Small intestine (tissue), 7 donors: ENCODE results near the gene ADAMTS3. TPM values are rescaled to one million over a fixed set of nuclear protein-coding genes. Genes with fewer than 3 reads are reported as not detected.
A peak's percentile ranks its signal among the peaks of the same experiment; 100 is the strongest.

ENCODE experiments used
- DNase-seq, 2 donors: peaks; one replicate each; pipeline versions ENCODE4 v3.0.0 to v3.0.0-alpha.2; 2013
- FAIRE-seq: peaks from 2 replicates; lab custom pipeline; 2012; peaks lifted over from hg19 to GRCh38; lab: Jason Lieb, UNC
- H3K27ac ChIP-seq, 3 donors: one replicate each; pipeline ENCODE4 v1.5.1; 2013; ENCODE audit warnings: low read length in 2 of 3, mild to moderate bottlenecking in 2 of 3, control low read depth in 1 of 3, inconsistent platforms in 1 of 3, low read depth in 1 of 3, moderate library complexity in 1 of 3
- H3K27me3 ChIP-seq, 3 donors: one replicate each; pipeline ENCODE4 v1.6.1; 2013; ENCODE audit warnings: low read length in 3 of 3, inconsistent platforms in 1 of 3; ENCODE audit not compliant: control insufficient read depth in 3 of 3, insufficient read depth in 3 of 3
- H3K36me3 ChIP-seq, 3 donors: one replicate each; pipeline ENCODE4 v1.6.1; 2013; ENCODE audit warnings: low read length in 3 of 3, inconsistent platforms in 1 of 3, low read depth in 1 of 3, mild to moderate bottlenecking in 1 of 3, moderate library complexity in 1 of 3; ENCODE audit not compliant: control insufficient read depth in 3 of 3, insufficient read depth in 2 of 3
- H3K4me1 ChIP-seq, 3 donors: one replicate each; pipeline ENCODE4 v1.6.1; 2013; ENCODE audit warnings: low read length in 2 of 3, inconsistent platforms in 1 of 3, low read depth in 1 of 3, mild to moderate bottlenecking in 1 of 3, moderate library complexity in 1 of 3; ENCODE audit not compliant: control insufficient read depth in 3 of 3, insufficient read depth in 2 of 3
- H3K4me3 ChIP-seq, 3 donors: one replicate each; pipeline ENCODE4 v1.5.1; 2013; ENCODE audit warnings: low read length in 3 of 3, control low read depth in 1 of 3, inconsistent platforms in 1 of 3, low read depth in 1 of 3, mild to moderate bottlenecking in 1 of 3, moderate library complexity in 1 of 3
- H3K9me3 ChIP-seq, 2 donors: one replicate each; pipeline ENCODE4 v1.6.1; 2013; ENCODE audit warnings: low read depth in 1 of 2, low read length in 1 of 2; ENCODE audit not compliant: control insufficient read depth in 2 of 2, insufficient read depth in 1 of 2
- WGBS, 3 donors: extraction: QIAGEN DNeasy Blood & Tissue Kit; methylation state at CpG; one replicate each; pipeline ENCODE4 v1.1.7; 2013; 5-methylcytosine and 5-hydroxymethylcytosine counted together
- polyA plus RNA-seq, 4 donors: library from polyadenylated mRNA; stranded (reverse) in 3 of 4; unstranded in 1 of 4; fragments of 200-250 nt in 3 of 4; fragments of 120-200 nt in 1 of 4; gene quantifications; one replicate each; pipeline versions ENCODE4 v1.2.1 to v1.2.3, GENCODE V29; 2013
- donor health status: healthy with polysubstance abuse.
- donor health status: control.
- donor health status: control.
- donor health status: Bipolar disorder and iron deficiency.
- donor health status: healthy.

The ADAMTS3 gene
- polyA plus RNA-seq, 4 donors: 0.16 to 0.72 TPM; not detected in 2

DNA sequence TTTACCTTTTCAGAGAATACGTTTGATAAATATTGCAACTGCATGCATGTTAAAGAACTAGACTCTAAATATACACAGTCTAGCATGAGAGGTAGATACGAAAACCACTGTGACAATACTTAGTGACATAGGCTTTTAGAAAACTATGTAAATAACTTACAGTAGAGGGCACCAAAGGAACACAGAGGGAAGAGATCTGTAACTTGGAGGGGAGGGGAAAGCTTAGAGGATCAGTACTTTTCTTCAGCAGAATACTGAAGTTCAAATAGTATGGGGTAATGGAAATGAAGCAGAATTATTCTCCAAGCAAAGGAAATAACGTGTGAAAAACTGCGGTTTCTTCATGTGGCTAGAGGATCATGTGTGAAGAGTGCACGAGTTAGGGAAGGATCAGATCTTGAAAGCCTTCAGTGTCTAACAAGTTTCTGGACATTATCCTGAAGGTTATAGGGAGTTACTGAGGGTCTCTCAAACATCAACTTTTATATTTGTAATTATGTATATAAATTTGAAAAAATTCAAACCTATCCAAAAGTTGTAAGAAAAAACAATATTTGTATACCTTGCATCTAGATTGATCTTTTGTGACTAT is 273.0 kb downstream of the ADAMTS3 start:
- Histone ChIP-seq H3K9me3 (no peaks in the 10 kb centered on the region), H3K27ac (no peak overlapping the region), H3K4me1 (no peaks in the 10 kb centered on the region), H3K27me3 (no peaks in the 10 kb centered on the region), H3K4me3 (no peak overlapping the region), H3K36me3 (no peaks in the 10 kb centered on the region)
- FAIRE-seq: no peak
- WGBS, 3 donors: 20 to 24% (median 23%) methylated on average over 5 of the region's 5 CpGs
- DNase-seq: peak; percentile 38 to 44

DNA sequence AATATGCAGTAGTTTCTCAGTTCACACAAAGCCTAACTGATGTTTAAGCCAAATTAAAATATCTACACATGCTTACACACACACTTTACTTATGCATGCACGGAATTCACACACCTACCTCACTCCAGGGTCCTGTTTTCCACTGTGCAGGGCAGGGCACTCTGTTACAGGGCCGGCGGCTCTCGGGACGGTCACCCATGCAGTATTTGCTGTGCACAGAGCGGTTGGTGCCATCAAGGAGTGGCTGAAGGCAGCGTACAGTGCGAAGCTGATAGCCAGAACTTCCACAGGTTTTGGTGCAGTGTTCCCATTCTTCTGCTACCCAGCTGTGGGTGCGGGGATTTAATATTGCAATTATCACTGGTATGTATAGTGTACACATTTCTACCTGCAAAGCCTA is 278.3 kb downstream of the ADAMTS3 start:
- Histone ChIP-seq H3K9me3 (no peaks in the 10 kb centered on the region), H3K36me3 (no peaks in the 10 kb centered on the region), H3K27ac (no peak overlapping the region), H3K27me3 (no peaks in the 10 kb centered on the region), H3K4me1 (no peaks in the 10 kb centered on the region), H3K4me3 (no peak overlapping the region)
- DNase-seq: no peak
- WGBS, 3 donors: 87 to 93% (median 90%) methylated on average over 9 of the region's 9 CpGs
- FAIRE-seq: no peak

GRCh38 chr4:72286910-72287309 is 282.1 kb downstream of the ADAMTS3 start:
- FAIRE-seq: no peak
- no peak overlapping the region for H3K4me3 ChIP-seq
- no peak for DNase-seq
- no peaks in the 10 kb centered on the region for H3K4me1 ChIP-seq
- H3K27ac ChIP-seq: no peak overlapping the region
- WGBS, 3 donors: 65 to 88% (median 73%) methylated on average over 2 of the region's 2 CpGs
- no peaks in the 10 kb centered on the region for H3K36me3 ChIP-seq
- H3K9me3 ChIP-seq: no peaks in the 10 kb centered on the region
- H3K27me3 ChIP-seq: no peaks in the 10 kb centered on the region

DNA sequence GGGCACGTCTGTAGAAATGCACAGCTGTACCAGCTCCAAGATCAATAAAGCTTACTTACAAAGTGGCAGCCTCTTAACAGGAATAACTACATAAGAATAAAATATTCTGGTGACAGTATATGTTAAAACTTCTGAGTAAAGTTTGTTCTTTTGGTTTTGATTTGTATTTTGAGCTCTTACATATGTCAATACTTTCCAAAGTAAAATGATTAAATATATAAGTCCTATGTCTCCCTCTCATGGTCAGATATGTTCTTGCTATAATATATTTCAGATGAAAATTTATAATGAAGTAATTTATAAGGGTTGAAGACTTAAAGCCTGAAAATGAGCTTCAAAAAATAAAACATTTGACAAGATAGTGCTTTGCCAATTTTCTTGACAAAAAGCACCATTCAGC is 282.8 kb downstream of the ADAMTS3 start:
- H3K9me3 ChIP-seq: no peaks in the 10 kb centered on the region
- no peaks in the 10 kb centered on the region for H3K27me3 ChIP-seq
- no peak overlapping the region for H3K27ac ChIP-seq
- FAIRE-seq: no peak
- no peak overlapping the region for H3K4me3 ChIP-seq
- 67 to 76% (median 72%) methylated on average over 1 of the region's 1 CpG for WGBS, 3 donors
- DNase-seq: no peak
- H3K36me3 ChIP-seq: no peaks in the 10 kb centered on the region
- H3K4me1 ChIP-seq: no peaks in the 10 kb centered on the region

DNA sequence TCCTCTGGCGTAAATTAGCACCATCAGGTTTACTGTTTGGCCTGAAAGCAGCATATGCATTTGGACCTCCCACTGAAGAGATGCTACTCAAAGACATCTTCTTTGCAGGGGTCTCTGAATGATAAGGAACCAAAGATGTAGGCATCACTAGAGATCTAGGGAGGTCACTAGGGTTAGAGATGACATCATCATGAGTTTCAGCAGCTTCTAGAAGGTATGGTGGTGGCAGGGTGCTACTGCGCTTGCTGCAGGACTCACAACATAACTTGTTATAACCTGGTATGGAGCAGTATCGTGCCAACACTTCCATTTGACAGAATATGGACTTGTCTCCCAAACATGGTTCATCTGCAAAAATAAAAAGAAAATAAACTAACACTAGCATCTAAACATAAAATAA is 285.7 kb downstream of the ADAMTS3 start:
- 79 to 92% (median 90%) methylated on average over 3 of the region's 3 CpGs for WGBS, 3 donors
- Histone ChIP-seq H3K9me3 (no peaks in the 10 kb centered on the region), H3K27me3 (no peaks in the 10 kb centered on the region), H3K4me1 (no peaks in the 10 kb centered on the region), H3K27ac (no peak overlapping the region), H3K36me3 (no peaks in the 10 kb centered on the region), H3K4me3 (no peak overlapping the region)
- FAIRE-seq (no peak), DNase-seq (no peak)

DNA sequence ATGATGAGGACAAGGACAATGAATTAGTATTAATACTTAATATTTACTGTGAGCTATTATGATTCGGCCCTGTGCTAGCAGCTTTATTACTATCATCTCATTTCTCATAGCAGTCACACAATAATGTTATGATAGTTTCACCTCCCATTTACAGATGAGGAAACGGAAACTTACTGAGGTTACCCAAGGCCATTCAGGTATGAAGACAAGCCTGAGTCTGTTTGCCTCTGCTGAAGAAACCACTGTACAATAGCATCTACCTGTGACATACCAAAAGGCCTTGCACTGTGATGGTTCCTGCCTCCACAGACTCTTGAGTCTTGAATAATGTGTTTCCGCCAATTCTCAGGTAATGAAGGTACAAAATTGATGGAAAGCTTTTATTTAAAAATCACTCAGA is 288.8 kb downstream of the ADAMTS3 start:
- no peaks in the 10 kb centered on the region for H3K9me3 ChIP-seq
- H3K4me1 ChIP-seq: no peaks in the 10 kb centered on the region
- no peak overlapping the region for H3K4me3 ChIP-seq
- H3K36me3 ChIP-seq: no peaks in the 10 kb centered on the region
- no peak for FAIRE-seq
- DNase-seq: no peak
- no peak overlapping the region for H3K27ac ChIP-seq
- 79 to 88% (median 84%) methylated on average over 3 of the region's 3 CpGs for WGBS, 3 donors
- no peaks in the 10 kb centered on the region for H3K27me3 ChIP-seq

DNA sequence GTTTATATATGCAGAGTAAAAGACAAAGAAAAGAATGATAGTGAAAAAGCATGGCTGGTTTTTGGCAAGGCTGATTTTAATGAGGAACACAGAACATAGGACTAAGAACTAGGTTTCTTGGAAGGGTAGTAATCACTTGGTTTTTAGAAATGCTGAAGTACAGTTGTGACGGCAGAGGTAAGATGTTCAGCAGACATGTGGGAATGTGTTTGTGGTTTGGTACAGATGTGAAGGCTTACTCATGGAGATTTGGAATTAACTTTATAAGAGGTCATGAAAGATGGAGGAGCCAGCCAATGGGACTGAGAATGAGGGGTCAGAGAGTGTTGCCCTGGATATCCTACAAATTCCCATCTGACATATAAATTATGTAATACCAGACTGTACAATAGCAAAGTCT is 293.6 kb downstream of the ADAMTS3 start:
- FAIRE-seq (no peak), DNase-seq (no peak)
- Histone ChIP-seq H3K4me3 (no peak overlapping the region), H3K27ac (no peak overlapping the region), H3K9me3 (peaks cover 0 to 3% of the 10 kb centered on the region in 2 donors), H3K36me3 (no peaks in the 10 kb centered on the region), H3K4me1 (no peaks in the 10 kb centered on the region), H3K27me3 (no peaks in the 10 kb centered on the region)
- 85 to 100% (median 87%) methylated on average over 1 of the region's 1 CpG for WGBS, 3 donors

GRCh38 chr4:72274251-72274650 is 294.8 kb downstream of the ADAMTS3 start:
- no peak for DNase-seq
- Histone ChIP-seq H3K36me3 (no peaks in the 10 kb centered on the region), H3K4me1 (no peaks in the 10 kb centered on the region), H3K27me3 (no peaks in the 10 kb centered on the region), H3K27ac (no peak overlapping the region), H3K9me3 (peaks cover 0 to 3% of the 10 kb centered on the region in 2 donors), H3K4me3 (no peak overlapping the region)
- WGBS, 3 donors: 67 to 82% (median 79%) methylated on average over 3 of the region's 3 CpGs
- FAIRE-seq: no peak

DNA sequence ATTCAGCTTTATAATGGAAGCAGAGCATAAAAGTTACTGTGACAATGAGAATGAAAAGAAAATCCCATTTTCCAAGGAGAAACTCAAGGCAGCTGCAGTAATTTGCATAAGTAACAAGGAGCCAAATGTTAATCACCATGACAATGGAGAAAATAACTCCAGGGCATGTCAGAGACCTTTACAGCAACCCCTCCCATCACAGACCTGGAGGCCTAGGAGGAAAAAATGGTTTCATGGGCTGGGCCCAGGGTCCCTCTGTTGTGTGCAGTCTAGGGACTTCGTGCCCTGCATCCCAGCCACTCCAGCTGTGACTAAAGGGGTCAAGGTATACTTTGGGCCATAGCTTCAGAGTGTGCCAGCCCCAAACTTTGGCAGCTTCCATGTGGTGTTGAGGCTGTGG is 313.8 kb downstream of the ADAMTS3 start:
- no peak overlapping the region for H3K4me3 ChIP-seq
- DNase-seq (no peak), FAIRE-seq (no peak)
- H3K9me3 ChIP-seq: peaks cover 0 to 4% of the 10 kb centered on the region in 2 donors
- 43 to 75% (median 52%) methylated on average over 1 of the region's 1 CpG for WGBS, 3 donors
- H3K27ac ChIP-seq: no peak overlapping the region
- no peaks in the 10 kb centered on the region for H3K4me1 ChIP-seq
- no peaks in the 10 kb centered on the region for H3K36me3 ChIP-seq
- H3K27me3 ChIP-seq: no peaks in the 10 kb centered on the region
